ENCODE measurements around the gene CCDC194. TPM values are rescaled to one million over a fixed set of nuclear protein-coding genes. Genes with fewer than 3 reads are reported as not detected.
A peak's percentile ranks its signal among the peaks of the same experiment; 100 is the strongest.

The CCDC194 gene
- total RNA-seq, 1 experiment from 2014 or later: not detected

GRCh38 chr19:17401628-17402027 lies 7.6 kb upstream of the CCDC194 start:
- BruUV-seq (replicated peaks): no TSS peak
- CTCF ChIA-PET: interaction anchor here (0.7 kb wide), 1 partner anchor 85 kb away, joined by 3 read pairs; no protein-coding TSS in a partner anchor
- no peak overlapping the region for H3K4me3 Mint-ChIP-seq (ENCODE audit: low read depth, unreplicated experiment)

DNA sequence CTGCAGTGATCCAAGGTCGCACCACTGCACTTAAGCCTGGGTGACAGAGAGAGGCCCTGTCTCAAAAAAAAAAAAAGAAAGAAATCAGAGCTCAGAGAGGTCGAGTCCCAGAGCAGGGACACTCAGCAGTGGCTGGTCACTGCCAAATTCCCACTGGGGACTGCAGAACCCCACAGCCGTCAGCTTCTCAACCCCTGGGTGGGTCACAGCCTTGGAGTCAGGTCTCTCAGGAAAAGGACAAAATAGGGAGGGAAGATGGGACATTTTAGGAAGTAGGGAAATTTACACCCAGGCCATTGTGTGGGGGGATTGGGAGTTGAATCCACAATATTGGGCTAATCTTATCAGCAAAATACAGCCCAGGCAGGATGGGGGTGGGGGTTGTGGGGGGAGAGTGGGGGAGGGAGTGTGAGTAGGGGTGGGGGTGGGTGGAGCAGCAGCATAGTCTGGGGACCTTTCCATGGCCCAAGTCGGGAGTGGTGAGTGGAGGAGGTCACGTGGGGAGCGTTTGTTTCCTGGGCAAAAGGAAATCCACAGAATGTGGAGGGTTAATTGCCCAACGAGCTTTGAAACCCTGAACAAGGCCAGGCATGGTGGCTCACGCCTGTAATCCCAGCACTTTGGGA lies 5.0 kb upstream of the CCDC194 start:
- Mint-ChIP-seq H3K36me3 (ENCODE audit: insufficient read depth, unreplicated experiment) (no peaks in the 10 kb centered on the region), H3K4me1 (ENCODE audit: low read depth, unreplicated experiment) (no peaks in the 10 kb centered on the region), H3K4me3 (ENCODE audit: low read depth, unreplicated experiment) (no peak overlapping the region), H3K27ac (ENCODE audit: unreplicated experiment) (no peak overlapping the region), H3K27me3 (ENCODE audit: unreplicated experiment) (peaks cover 11% of the 10 kb centered on the region), H3K9me3 (ENCODE audit: low read depth, unreplicated experiment) (no peaks in the 10 kb centered on the region)
- CTCF ChIA-PET: no interaction called here
- DNase-seq: no peak
- TF ChIP-seq, protein P1, sequence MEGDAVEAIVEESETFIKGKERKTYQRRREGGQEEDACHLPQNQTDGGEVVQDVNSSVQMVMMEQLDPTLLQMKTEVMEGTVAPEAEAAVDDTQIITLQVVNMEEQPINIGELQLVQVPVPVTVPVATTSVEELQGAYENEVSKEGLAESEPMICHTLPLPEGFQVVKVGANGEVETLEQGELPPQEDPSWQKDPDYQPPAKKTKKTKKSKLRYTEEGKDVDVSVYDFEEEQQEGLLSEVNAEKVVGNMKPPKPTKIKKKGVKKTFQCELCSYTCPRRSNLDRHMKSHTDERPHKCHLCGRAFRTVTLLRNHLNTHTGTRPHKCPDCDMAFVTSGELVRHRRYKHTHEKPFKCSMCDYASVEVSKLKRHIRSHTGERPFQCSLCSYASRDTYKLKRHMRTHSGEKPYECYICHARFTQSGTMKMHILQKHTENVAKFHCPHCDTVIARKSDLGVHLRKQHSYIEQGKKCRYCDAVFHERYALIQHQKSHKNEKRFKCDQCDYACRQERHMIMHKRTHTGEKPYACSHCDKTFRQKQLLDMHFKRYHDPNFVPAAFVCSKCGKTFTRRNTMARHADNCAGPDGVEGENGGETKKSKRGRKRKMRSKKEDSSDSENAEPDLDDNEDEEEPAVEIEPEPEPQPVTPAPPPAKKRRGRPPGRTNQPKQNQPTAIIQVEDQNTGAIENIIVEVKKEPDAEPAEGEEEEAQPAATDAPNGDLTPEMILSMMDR (IDR thresholded peaks at IDR 0.05; ENCODE audit: unreplicated experiment): no peak
- no TSS peak for BruUV-seq (replicated peaks)
- intact Hi-C loops (cut with micrococcal nuclease; ENCODE audit: unreplicated experiment): no loop called here

More at GRCh38 chr19:17401628-17402027, 7.6 kb upstream of the CCDC194 start:
- Mint-ChIP-seq H3K27ac (ENCODE audit: unreplicated experiment) (no peak overlapping the region), H3K27me3 (ENCODE audit: unreplicated experiment) (peaks cover 11% of the 10 kb centered on the region), H3K9me3 (ENCODE audit: low read depth, unreplicated experiment) (no peaks in the 10 kb centered on the region), H3K4me1 (ENCODE audit: low read depth, unreplicated experiment) (no peaks in the 10 kb centered on the region), H3K36me3 (ENCODE audit: insufficient read depth, unreplicated experiment) (no peaks in the 10 kb centered on the region)
- TF ChIP-seq, protein P1 (IDR thresholded peaks at IDR 0.05; ENCODE audit: unreplicated experiment): no peak
- DNase-seq: no peak
- intact Hi-C loops (cut with micrococcal nuclease; ENCODE audit: unreplicated experiment): no loop called here

GRCh38 chr19:17394891-17395415 lies 957 bp upstream of the CCDC194 start:
- Mint-ChIP-seq H3K27ac (ENCODE audit: unreplicated experiment) (no peak overlapping the region), H3K36me3 (ENCODE audit: insufficient read depth, unreplicated experiment) (no peaks in the 10 kb centered on the region), H3K4me3 (ENCODE audit: low read depth, unreplicated experiment) (no peak overlapping the region), H3K27me3 (ENCODE audit: unreplicated experiment) (no peaks in the 10 kb centered on the region), H3K9me3 (ENCODE audit: low read depth, unreplicated experiment) (no peaks in the 10 kb centered on the region), H3K4me1 (ENCODE audit: low read depth, unreplicated experiment) (no peaks in the 10 kb centered on the region)
- CTCF ChIA-PET: interaction anchor here (0.7 kb wide), 1 partner anchor 711 kb away, joined by 3 read pairs; no protein-coding TSS in a partner anchor
- TF ChIP-seq, protein P1 (IDR thresholded peaks at IDR 0.05; ENCODE audit: unreplicated experiment): peak; percentile 60
- DNase-seq: peak; percentile 44
- intact Hi-C loops (cut with micrococcal nuclease; ENCODE audit: unreplicated experiment): no loop called here
- no TSS peak for BruUV-seq (replicated peaks)

DNA sequence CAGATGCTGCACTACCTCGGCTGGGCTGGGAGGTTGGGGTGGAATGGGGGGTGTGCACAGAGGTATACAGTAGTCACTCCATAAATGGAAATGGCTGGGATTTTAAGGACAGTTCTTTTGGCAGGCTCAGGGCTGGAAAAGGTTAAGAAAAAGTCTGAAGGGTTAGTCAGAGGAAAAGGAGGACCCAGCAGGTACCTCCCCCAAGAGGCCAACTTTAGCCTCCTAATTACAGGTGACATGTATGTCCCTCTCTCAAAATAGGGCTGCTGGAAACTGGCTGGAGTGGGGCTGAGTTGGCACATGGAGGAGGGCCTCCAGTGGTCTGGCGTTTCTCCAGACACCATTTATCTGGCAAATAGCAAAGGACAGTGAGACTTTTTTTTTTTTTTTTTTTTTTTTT lies 994 bp downstream of the CCDC194 start:
- H3K4me1 Mint-ChIP-seq (ENCODE audit: low read depth, unreplicated experiment): no peaks in the 10 kb centered on the region
- H3K4me3 Mint-ChIP-seq (ENCODE audit: low read depth, unreplicated experiment): no peak overlapping the region

More for the DNA sequence above, 994 bp downstream of the CCDC194 start:
- intact Hi-C loops (cut with micrococcal nuclease; ENCODE audit: unreplicated experiment): no loop called here
- Mint-ChIP-seq H3K27ac (ENCODE audit: unreplicated experiment) (no peak overlapping the region), H3K27me3 (ENCODE audit: unreplicated experiment) (peaks cover 9% of the 10 kb centered on the region), H3K9me3 (ENCODE audit: low read depth, unreplicated experiment) (no peaks in the 10 kb centered on the region), H3K36me3 (ENCODE audit: insufficient read depth, unreplicated experiment) (no peaks in the 10 kb centered on the region)
- no TSS peak for BruUV-seq (replicated peaks)
- TF ChIP-seq, protein P1 (IDR thresholded peaks at IDR 0.05; ENCODE audit: unreplicated experiment): no peak
- DNase-seq: no peak
- CTCF ChIA-PET: no interaction called here
